NCI-H2107 (cell line): ENCODE measurements around the gene GLUD1.
"Not testable (repeated sequence)": the region's sequence is repeated elsewhere in the genome, so short reads cannot be mapped to it uniquely, and the experiment has no call there.

Experiments
- DNase-seq: peaks from one replicate; lab custom pipeline; 2025; lab: John Stamatoyannopoulos, UW

Gene GLUD1

GRCh38 chr10:87089746-87090145 lies 4.9 kb downstream of the GLUD1 start:
- no peak for DNase-seq

GRCh38 chr10:87085537-87085936 lies 9.1 kb downstream of the GLUD1 start:
- DNase-seq, result no peak

GRCh38 chr10:87084291-87084782 lies 10.3 kb downstream of the GLUD1 start:
- DNase-seq, result not testable (repeated sequence)

GRCh38 chr10:87083576-87084290 lies 10.9 kb downstream of the GLUD1 start:
- DNase-seq, result not testable (repeated sequence)

- DNase-seq, result not testable (repeated sequence)
Observed at GRCh38 chr10:87082219-87082618, 12.4 kb downstream of the GLUD1 start.

- DNase-seq, result not testable (repeated sequence)
Observed at GRCh38 chr10:87081574-87081973, 13.1 kb downstream of the GLUD1 start.

- not testable (repeated sequence) for DNase-seq
Observed at GRCh38 chr10:87080621-87081020, 14.0 kb downstream of the GLUD1 start.

GRCh38 chr10:87079106-87079836 lies 15.4 kb downstream of the GLUD1 start:
- DNase-seq, result no peak

GRCh38 chr10:87076421-87076820 lies 18.2 kb downstream of the GLUD1 start:
- DNase-seq, result not testable (repeated sequence)

GRCh38 chr10:87072449-87072848 lies 22.2 kb downstream of the GLUD1 start:
- no peak for DNase-seq

- DNase-seq, result no peak
Observed at GRCh38 chr10:87068281-87068680, 26.4 kb downstream of the GLUD1 start.

- DNase-seq, result no peak
Observed at GRCh38 chr10:87066865-87067264, 27.8 kb downstream of the GLUD1 start.

- DNase-seq, result no peak
Observed at GRCh38 chr10:87066178-87066577, 28.5 kb downstream of the GLUD1 start.

- no peak for DNase-seq
Observed at GRCh38 chr10:87064651-87065050, 30.0 kb downstream of the GLUD1 start.

- DNase-seq, result no peak
Observed at GRCh38 chr10:87060280-87060928, 34.2 kb downstream of the GLUD1 start.

GRCh38 chr10:87059401-87059800 lies 35.2 kb downstream of the GLUD1 start:
- no peak for DNase-seq

GRCh38 chr10:87058171-87058570 lies 36.5 kb downstream of the GLUD1 start:
- DNase-seq, result no peak

- no peak for DNase-seq
Observed at GRCh38 chr10:87054373-87055295, 40.0 kb downstream of the GLUD1 start.

- no peak for DNase-seq
Observed at GRCh38 chr10:87053577-87054181, 41.0 kb downstream of the GLUD1 start.

- DNase-seq, result no peak
Observed at GRCh38 chr10:87053111-87053510, 41.5 kb downstream of the GLUD1 start.

- DNase-seq, result no peak
Observed at GRCh38 chr10:87045434-87045938, 49.2 kb downstream of the GLUD1 start.
